GM19395 (cell line): ENCODE data around the gene GCA.

Source experiments
- ATAC-seq: cut with Tn5 transposase; IDR thresholded peaks from one replicate; pipeline ENCODE4 v1.9.1; 2021; ENCODE audit warnings: mild to moderate bottlenecking, moderate library complexity; ENCODE audit not compliant: unreplicated experiment

Gene GCA

GRCh38 chr2:162327806-162328205 lies 16.1 kb upstream of the GCA start:
- no peak for ATAC-seq

GRCh38 chr2:162328424-162329157 lies 15.3 kb upstream of the GCA start:
- ATAC-seq, result peak; percentile 94

- ATAC-seq, result no peak
Measured at GRCh38 chr2:162330881-162331280, 13.1 kb upstream of the GCA start.

GRCh38 chr2:162333968-162334367 lies 10.0 kb upstream of the GCA start:
- peak; percentile 70 for ATAC-seq

GRCh38 chr2:162337868-162338267 lies 6.1 kb upstream of the GCA start:
- no peak for ATAC-seq

- no peak for ATAC-seq
Measured at GRCh38 chr2:162340822-162341221, 3.1 kb upstream of the GCA start.

- ATAC-seq, result no peak
Measured at GRCh38 chr2:162342321-162342720, 1.6 kb upstream of the GCA start.

- ATAC-seq, result no peak
Measured at GRCh38 chr2:162342841-162343240, 1.1 kb upstream of the GCA start.

GRCh38 chr2:162343492-162343823 lies 474 bp upstream of the GCA start:
- no peak for ATAC-seq

GRCh38 chr2:162344617-162344950 lies 652 bp downstream of the GCA start:
- no peak for ATAC-seq

GRCh38 chr2:162365392-162365791 lies 21.5 kb downstream of the GCA start:
- no peak for ATAC-seq

- no peak for ATAC-seq
Measured at GRCh38 chr2:162368494-162368893, 24.6 kb downstream of the GCA start.

GRCh38 chr2:162369551-162369950 lies 25.6 kb downstream of the GCA start:
- no peak for ATAC-seq

- no peak for ATAC-seq
Measured at GRCh38 chr2:162370931-162371330, 27.0 kb downstream of the GCA start.

GRCh38 chr2:162372818-162373217 lies 28.9 kb downstream of the GCA start:
- no peak for ATAC-seq

- peak; percentile 78 for ATAC-seq
Measured at GRCh38 chr2:162379719-162380580, 36.0 kb downstream of the GCA start.

- ATAC-seq, result no peak
Measured at GRCh38 chr2:162381851-162382250, 37.9 kb downstream of the GCA start.

GRCh38 chr2:162382278-162382677 lies 38.3 kb downstream of the GCA start:
- ATAC-seq, result no peak

- no peak for ATAC-seq
Measured at GRCh38 chr2:162385536-162385935, 41.6 kb downstream of the GCA start.

- ATAC-seq, result no peak
Measured at GRCh38 chr2:162390801-162391200, 46.9 kb downstream of the GCA start.

GRCh38 chr2:162400336-162400735 lies 56.4 kb downstream of the GCA start:
- no peak for ATAC-seq

GRCh38 chr2:162401871-162402270 lies 57.9 kb downstream of the GCA start:
- ATAC-seq, result no peak
